HG03280 (cell line): ENCODE data around the gene TBRG4.

ENCODE experiments used
- ATAC-seq: cut with Tn5 transposase; IDR thresholded peaks from one replicate; pipeline ENCODE4 v1.9.1; 2021; ENCODE audit warnings: mild to moderate bottlenecking, moderate library complexity; ENCODE audit not compliant: unreplicated experiment

TBRG4 gene

DNA sequence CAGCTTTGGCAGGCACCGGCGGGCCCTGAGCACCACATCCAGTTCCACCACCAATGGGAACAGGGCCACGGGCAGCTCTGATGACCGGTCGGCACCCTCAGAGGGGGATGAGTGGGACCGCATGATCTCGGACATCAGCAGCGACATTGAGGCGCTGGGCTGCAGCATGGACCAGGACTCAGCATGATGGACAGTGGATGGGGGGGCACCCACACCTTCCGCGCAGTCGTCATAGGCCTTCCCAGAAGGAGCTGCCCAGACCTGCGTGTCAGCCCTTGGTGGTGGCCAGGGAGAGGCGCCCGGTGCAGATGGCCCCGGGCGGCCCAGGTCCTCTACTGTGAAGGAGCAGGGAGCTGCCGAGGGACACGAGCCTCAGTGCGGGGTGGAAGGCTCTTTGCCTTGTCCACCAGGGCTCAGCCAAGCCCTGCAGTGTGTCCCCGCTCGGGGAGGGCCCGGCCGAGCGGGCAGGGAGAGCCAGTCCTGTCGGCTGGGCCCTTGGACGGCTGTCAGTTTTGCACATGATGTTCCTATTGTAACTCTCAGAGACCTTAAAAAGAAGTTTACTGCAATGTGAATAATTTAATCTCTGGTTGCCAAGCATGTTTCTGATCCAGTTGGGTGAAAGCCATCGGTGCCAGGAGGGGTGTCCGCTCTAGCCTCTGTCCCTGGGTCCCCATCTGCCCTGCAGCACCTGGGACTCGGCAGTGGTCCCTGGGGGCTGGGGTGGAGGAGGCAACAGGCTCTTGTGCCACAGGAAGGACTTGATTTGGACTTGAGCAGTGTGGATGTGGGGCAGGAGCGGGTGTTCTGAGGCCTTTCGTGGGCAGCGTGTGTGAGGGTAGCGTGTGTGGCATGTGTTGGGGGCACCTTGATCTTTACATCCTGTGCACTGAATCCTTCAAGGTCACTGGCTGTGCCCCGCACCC, 35.4 kb downstream of the TBRG4 start:
- ATAC-seq = no peak

DNA sequence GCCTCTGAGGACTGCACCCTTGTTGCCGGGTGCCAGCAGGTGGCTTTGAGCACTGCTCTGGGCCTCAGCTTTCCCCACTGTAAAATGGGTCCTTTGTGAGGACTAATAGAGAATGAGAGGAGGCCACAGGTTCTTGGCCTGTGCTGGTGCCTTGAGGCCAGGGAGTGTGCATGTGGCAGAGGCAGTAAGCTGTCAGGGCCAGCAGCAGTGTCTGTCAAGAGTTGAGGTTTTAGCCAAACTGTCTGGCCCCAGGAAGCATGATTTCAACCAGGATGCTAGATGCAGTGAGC, 36.2 kb downstream of the TBRG4 start:
- ATAC-seq = no peak

DNA sequence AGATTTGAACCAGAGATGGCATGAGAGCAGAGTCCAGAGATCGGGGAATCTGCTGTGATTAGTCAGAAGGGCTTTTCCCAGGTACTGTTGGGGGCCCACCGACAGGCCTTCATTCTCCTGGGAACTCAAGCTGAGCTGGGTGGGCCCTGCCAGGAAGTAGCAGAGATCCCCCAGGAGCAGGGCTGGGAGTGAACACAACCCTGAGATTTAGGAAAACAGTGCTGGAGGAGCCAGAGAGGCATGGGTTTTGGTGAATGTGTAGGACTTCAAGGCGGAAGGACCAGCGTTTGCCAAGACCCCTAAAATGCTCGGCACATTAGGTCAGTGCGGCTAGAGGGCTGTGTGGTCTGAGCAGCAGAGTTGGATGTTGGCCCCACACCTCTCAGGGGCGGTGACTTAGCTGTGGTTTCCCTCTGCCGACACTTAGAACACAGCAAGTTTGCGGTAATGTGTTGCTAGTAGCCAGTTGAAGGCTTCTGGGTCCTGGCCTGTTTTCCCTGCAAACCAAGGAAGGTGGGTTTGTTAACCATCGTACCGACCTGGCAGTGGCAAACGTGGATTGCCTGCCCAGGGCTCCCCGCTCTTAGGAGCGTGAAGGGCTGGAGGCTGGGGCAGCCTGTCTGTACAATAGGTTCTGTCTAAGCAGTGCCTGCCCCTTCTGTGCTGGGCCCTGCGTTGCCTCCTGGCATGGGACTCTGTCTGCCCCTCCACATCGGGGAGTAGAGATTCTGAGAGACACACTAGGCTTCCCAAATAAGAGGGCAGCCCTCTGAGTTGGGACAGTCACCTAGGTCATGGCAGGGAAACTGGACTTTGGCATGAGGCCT, 36.8 kb downstream of the TBRG4 start:
- ATAC-seq = no peak

DNA sequence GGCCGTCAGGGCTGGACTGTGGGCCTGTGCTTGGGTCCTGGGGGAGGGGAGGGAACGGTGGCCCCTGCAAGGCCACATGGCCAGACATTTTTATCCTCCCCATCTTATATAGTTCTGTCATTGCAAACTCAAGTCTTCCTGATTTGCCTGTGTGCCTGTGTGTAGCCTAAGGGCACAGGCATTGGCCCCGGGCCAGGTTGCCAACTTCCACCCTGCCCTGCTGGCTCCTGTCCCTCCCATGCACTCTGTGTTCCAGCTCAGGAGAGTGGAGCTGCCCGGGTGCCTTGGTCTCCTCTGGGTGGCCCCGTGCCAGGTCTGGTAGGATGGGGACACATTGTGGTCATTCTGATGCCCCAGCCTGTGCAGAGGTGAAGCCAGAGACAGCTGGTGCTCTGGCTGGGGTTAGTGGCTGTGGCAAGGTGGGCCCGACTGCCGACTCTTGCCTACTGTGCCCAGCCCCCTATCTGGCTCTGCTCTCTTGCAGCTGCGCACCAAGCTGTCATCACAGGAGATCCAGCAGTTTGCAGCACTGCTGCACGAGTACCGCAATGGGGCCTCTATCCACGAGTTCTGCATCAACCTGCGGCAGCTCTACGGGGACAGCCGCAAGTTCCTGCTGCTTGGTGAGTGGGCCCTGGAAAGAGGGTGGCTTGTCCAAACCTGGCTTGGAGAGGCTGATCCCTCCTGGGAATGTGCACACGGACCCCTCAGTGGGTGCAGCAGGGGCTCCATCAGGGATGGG, 37.5 kb downstream of the TBRG4 start:
- no peak for ATAC-seq

- ATAC-seq = no peak
These were observed 38.3 kb downstream of the TBRG4 start for GRCh38 chr7:45073031-45073785.

- no peak for ATAC-seq
These were observed 39.1 kb downstream of the TBRG4 start for GRCh38 chr7:45072131-45073030.

- ATAC-seq = no peak
These were observed 40.0 kb downstream of the TBRG4 start for GRCh38 chr7:45071528-45071927.

GRCh38 chr7:45070254-45070642, 41.2 kb downstream of the TBRG4 start:
- ATAC-seq = no peak

GRCh38 chr7:45069444-45070253, 41.8 kb downstream of the TBRG4 start:
- no peak for ATAC-seq

GRCh38 chr7:45068236-45069023, 43.1 kb downstream of the TBRG4 start:
- ATAC-seq = no peak

GRCh38 chr7:45067582-45067981, 43.9 kb downstream of the TBRG4 start:
- no peak for ATAC-seq

- ATAC-seq = no peak
These were observed 45.1 kb downstream of the TBRG4 start for GRCh38 chr7:45066409-45066808.

- ATAC-seq = no peak
These were observed 46.2 kb downstream of the TBRG4 start for GRCh38 chr7:45065031-45065995.

DNA sequence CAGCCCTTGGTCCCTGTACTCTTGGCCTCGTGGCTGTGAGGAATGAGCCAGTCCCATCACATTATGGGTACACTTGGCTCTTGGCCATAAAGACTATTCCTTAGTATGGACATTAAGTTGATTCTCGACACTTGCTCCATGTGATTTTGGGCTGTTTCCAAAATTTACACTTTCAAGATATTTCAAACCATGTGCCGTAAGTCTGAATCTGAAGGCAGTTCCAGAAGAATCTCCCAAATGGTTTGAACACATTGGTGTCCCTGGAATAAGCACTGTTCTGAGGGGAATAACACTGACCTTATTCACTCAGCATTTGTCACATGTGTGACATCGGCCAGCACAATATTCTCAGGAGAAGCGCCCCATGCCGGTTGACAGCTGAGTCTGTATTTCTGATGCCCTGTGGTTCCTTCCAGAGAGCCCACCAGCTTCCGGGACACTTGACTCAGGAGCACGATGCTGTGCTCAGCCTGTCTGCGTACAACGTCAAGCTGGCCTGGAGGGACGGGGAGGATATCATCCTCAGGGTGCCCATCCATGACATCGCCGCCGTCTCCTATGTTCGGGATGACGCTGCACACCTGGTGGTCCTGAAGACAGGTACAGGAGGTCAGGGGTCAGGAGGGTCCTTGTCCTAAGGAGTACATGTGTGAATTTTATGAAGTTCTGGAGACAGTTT, 47.3 kb downstream of the TBRG4 start:
- no peak for ATAC-seq

DNA sequence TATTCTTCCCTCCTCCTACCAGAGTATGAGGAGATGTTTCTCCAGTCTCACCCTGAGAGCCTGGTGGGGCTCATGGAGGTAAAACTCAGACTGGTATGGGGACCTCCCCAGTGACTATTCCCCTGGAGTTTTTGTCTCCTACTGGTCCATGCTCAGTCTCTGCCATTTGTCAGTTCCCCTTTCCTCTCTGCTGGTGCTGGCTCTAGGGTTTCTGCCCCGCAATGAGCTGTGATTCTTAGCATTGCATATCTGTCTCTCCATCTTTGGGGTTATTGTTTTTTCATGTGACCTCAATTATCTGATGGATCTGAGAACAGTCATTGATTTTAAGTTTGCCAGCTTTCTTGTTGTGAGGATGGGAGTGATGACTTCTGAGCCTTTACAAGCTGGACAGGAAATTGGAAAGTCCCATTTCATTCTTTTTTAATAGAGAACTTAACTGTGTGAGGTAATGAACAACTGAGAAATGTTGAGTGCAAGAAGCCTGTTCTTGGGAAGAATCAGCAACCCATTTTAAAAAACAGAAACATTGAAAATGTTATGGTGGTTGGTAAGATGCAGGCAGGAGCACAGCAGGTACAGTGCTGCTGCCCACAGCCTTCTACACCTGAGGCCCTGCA, 49.6 kb downstream of the TBRG4 start:
- ATAC-seq = no peak

- ATAC-seq = no peak
These were observed 50.1 kb downstream of the TBRG4 start for GRCh38 chr7:45061352-45061751.
